ENCODE results near the gene TMEM259.

The TMEM259 gene

GRCh38 chr19:1000591-1001537 lies 20.1 kb downstream of the TMEM259 start:
- DNase-seq, result no peak

- DNase-seq, result peak; percentile 40
These were observed 20.8 kb downstream of the TMEM259 start, which contains the start of gene GRIN3B for GRCh38 chr19:1000095-1000494. TSS of gene GRIN3B (plus strand) at chr19:1000419. CDS start at chr19:1000438, 19 bp downstream.

- DNase-seq, result no peak
These were observed 21.6 kb downstream of the TMEM259 start for GRCh38 chr19:999379-999719.

GRCh38 chr19:998064-998463 lies 22.9 kb downstream of the TMEM259 start:
- no peak for DNase-seq

GRCh38 chr19:996051-996838 lies 24.7 kb downstream of the TMEM259 start:
- peak; percentile 68 for DNase-seq

GRCh38 chr19:995051-995827 lies 25.7 kb downstream of the TMEM259 start:
- no peak for DNase-seq

GRCh38 chr19:994516-994915 lies 26.4 kb downstream of the TMEM259 start:
- no peak for DNase-seq

GRCh38 chr19:993831-994393 lies 27.0 kb downstream of the TMEM259 start:
- DNase-seq, result no peak

GRCh38 chr19:993361-993830 lies 27.5 kb downstream of the TMEM259 start:
- DNase-seq, result no peak

- DNase-seq, result no peak
These were observed 28.3 kb downstream of the TMEM259 start for GRCh38 chr19:992670-993055.

GRCh38 chr19:991932-992669 lies 28.8 kb downstream of the TMEM259 start:
- no peak for DNase-seq

- DNase-seq, result no peak
These were observed 29.6 kb downstream of the TMEM259 start for GRCh38 chr19:991174-991931.

GRCh38 chr19:990746-991145 lies 30.2 kb downstream of the TMEM259 start:
- DNase-seq, result no peak

- no peak for DNase-seq
These were observed 30.8 kb downstream of the TMEM259 start for GRCh38 chr19:990119-990571.

GRCh38 chr19:989381-990081 lies 31.4 kb downstream of the TMEM259 start:
- no peak for DNase-seq

- DNase-seq, result no peak
These were observed 32.4 kb downstream of the TMEM259 start for GRCh38 chr19:988510-988909.

- DNase-seq, result no peak
These were observed 32.8 kb downstream of the TMEM259 start for GRCh38 chr19:988081-988480.

- no peak for DNase-seq
These were observed 34.8 kb downstream of the TMEM259 start for GRCh38 chr19:986083-986482.

- peak; percentile 76 for DNase-seq
These were observed 36.6 kb downstream of the TMEM259 start, which contains the start of gene WDR18 for GRCh38 chr19:984165-984967. TSS of gene WDR18 (plus strand) at chr19:984345. CDS start at chr19:984354, 9 bp downstream.
